DLD1 (cell line): Measurements from ENCODE around the gene ESR1.
"Not testable (repeated sequence)": the region's sequence is repeated elsewhere in the genome, so short reads cannot be mapped to it uniquely, and the experiment has no call there.

Experiments
- in situ Hi-C: cut with HindIII; loops from 2 replicates; pipeline ENCODE4 v1.10.0; 2017; ENCODE audit warnings: low sequenced_read_pairs

The ESR1 gene

GRCh38 chr6:152049502-152049901 lies 242.0 kb downstream of the ESR1 start:
- in situ Hi-C loops, result no loop called here

- in situ Hi-C loops, result no loop called here
Measured at GRCh38 chr6:152050451-152051195, 243.1 kb downstream of the ESR1 start.

- in situ Hi-C loops, result no loop called here
Measured at GRCh38 chr6:152052061-152052460, 244.6 kb downstream of the ESR1 start.

DNA sequence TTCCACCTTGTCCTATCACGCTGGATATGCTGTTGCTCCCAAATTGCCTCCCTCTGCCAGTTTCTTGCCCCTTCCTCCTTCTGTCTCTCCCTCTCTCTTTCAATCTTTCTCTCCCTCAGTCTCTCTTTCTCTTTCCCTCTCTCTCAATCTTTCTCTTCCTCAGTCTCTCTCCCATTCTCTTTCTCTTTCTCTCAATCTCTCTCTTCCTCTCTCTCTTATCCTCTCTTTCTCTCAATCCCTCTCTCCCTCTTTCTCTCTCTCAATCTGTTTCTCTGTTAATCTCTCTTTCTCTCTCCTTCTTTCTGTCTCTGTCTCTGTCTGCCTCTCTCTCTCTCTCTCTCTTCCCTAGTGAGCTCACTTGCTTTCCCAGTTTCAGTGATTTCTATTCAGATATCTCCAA lies 245.8 kb downstream of the ESR1 start:
- in situ Hi-C loops, result no loop called here

DNA sequence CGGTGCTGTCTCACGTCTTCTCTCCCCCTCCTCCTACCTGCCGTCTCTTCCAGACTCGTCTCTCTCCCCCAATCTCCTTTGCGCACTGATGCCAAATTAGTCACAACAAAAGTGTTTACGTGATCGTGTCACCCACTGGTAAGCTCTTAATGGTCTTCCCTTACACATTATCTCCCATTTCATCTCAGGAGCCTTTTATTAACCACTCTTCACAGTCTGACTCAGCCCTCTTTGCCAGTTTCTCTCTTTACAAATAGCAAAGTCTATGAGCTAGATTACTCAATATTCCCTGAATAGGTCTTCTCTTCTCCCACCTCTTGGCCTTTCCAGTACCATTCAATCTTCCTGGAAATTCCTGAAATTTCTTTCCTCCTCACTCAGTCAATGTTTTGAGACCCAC lies 247.0 kb downstream of the ESR1 start:
- in situ Hi-C loops, result no loop called here

DNA sequence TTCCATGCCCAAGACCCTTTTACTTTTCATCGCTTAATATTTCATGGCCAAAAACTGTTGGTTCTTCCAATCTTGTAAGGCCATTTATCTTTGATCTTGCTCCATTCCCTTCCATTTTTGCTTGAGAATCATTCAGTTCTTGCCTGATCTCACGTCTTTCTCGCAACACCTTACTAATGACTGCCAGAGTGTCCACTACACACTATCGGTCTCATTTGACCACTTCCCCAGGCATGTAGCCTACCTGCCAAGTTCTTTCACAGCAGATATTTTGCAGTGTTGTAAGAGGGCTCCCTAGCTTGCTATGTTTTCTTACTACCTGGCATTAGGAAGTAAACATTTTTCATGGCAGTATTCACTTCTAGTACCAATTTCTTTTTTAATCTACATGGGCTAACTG lies 248.0 kb downstream of the ESR1 start:
- in situ Hi-C loops, result no loop called here

GRCh38 chr6:152057832-152058498 lies 250.5 kb downstream of the ESR1 start:
- in situ Hi-C loops, result no loop called here

DNA sequence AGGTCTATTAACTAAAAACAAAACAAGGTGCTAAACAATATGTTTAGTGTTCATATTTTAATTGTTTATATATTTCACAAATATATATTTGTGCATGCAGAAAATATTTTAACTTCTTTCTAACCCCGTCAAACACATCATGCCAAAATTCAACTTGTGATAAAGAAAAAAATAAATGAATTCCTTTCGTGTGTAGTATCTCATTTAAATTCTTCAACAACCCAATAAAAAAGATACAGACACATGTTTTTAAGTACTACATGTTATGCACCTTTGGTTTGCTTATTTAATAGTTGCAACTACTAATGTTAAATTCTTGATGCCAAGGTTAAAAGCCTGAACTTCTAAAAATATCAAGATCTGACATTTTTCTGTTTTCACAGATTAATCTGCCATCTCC lies 252.4 kb downstream of the ESR1 start:
- in situ Hi-C loops, result no loop called here

- in situ Hi-C loops, result no loop called here
Measured at GRCh38 chr6:152062476-152062875, 255.0 kb downstream of the ESR1 start.

GRCh38 chr6:152063170-152063921 lies 255.9 kb downstream of the ESR1 start:
- in situ Hi-C loops, result no loop called here

DNA sequence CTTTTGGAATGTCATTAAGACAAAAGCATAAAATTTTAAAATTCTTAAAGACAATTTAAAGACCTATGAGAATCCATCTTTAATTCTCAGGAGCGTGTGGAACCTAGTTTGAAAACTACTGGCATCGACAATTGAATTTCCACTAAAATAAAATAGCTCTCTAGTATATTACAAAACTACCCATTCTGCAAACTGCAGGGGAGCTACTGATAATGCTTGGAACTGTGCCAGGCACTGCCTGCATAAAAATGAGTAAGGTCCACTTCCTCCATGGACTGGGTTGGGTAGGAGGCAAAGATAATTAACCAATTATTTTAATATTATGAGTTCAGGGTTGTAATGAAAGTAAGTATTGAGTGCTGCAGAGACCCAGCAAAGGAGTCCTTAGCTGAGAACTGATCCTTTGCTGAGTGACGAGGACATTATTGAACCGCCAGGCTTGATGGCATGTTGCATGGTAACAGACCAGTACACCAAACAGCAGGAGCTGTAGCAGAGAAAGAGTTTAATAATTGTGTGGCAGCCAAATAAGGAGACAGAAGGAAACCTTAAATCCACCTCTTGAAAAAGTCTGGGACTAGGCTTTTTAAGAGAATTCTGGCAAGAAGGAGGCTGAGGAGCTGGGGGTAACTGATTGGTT lies 261.3 kb downstream of the ESR1 start:
- in situ Hi-C loops, result no loop called here

- in situ Hi-C loops, result no loop called here
Measured at GRCh38 chr6:152070556-152070955, 263.1 kb downstream of the ESR1 start.

- in situ Hi-C loops, result no loop called here
Measured at GRCh38 chr6:152071318-152071717, 263.8 kb downstream of the ESR1 start.

GRCh38 chr6:152071843-152072242 lies 264.4 kb downstream of the ESR1 start:
- in situ Hi-C loops, result no loop called here

GRCh38 chr6:152076242-152076641 lies 268.8 kb downstream of the ESR1 start:
- in situ Hi-C loops, result not testable (repeated sequence)

DNA sequence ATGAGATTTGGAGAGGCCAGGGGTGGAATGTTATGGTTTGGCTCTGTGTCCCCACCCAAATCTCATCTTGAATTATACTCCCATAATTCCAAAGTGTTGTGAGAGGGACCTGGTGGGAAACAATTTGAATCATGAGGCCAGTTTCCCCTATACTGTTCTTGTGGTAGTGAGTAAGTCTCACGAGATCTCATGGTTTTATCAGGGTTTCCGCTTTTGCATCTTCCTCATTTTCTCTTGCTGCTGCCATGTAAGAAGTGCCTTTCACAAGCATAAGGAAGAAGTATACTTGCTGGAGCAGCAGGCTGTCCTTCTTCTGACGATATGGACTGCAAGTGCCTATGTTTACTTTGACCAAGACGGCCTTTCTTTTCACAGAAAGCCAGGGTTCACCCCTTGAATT lies 270.5 kb downstream of the ESR1 start:
- in situ Hi-C loops, result no loop called here

GRCh38 chr6:152078804-152079203 lies 271.3 kb downstream of the ESR1 start:
- in situ Hi-C loops, result no loop called here

DNA sequence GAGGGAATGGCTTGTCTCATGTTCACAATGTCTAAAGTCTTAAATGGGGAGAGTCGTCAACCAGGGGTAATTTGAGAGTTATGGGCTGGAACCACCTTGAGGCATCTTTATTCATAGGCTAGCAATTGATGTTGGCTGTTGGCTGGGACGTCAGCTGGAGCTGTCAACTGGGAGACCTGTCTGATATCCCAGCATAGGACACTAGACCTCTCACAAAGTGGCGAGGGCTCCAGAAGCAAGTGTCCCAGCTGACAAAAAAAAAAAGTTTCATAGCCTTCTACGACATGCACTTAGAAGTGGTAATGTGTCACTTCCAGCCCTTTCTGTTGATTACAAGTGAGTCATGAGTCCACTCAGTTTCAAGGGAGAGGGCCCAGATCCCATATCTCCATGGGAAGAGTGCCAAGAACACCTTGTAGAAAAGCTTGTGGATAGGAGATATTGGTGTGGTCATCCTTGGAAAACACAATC lies 278.0 kb downstream of the ESR1 start:
- in situ Hi-C loops, result no loop called here

GRCh38 chr6:152086223-152086873 lies 278.9 kb downstream of the ESR1 start:
- in situ Hi-C loops, result no loop called here

DNA sequence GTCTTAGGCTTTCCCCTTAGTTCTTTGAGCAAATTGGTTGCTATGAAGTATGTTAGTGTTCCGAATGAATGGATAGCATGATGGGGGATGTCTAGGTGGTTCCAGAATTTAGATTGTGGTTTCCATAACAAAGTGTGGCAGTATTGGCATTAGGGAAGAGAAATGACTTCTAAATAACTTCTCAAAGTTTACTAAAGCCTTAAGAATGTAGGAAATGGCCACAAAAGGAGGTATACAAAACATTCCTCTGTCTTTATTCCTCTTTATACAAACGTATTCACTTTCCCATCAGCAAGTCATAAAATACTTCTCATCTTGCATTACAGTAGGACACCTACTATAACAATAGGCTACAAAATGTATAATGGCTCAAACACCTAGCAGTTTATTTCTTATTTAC lies 279.6 kb downstream of the ESR1 start:
- in situ Hi-C loops, result no loop called here

GRCh38 chr6:152087701-152088100 lies 280.2 kb downstream of the ESR1 start:
- in situ Hi-C loops, result no loop called here
